ENCODE data around the gene COL15A1. TPM values are rescaled to one million over a fixed set of nuclear protein-coding genes. Genes with fewer than 3 reads are reported as not detected.

The COL15A1 gene
- total and polyA plus RNA-seq, 2 of the 8 experiments (the other 6 are each of a cell fraction or from before 2014, with no cell fraction given): 0.12 to 0.15 TPM

GRCh38 chr9:98960409-98960808 is 16.7 kb downstream of the COL15A1 start:
- Histone ChIP-seq H4K8ac (ENCODE audit: extremely low read depth, insufficient read depth, low read length) (no peak overlapping the region), H2AFZ (ENCODE audit: low read length) (no peak overlapping the region), H3K27ac (ENCODE audit: low read depth, low read length) (no peak overlapping the region), H3K23me2 (ENCODE audit: low read depth, low read length) (no peaks in the 10 kb centered on the region), H3K23ac (ENCODE audit: insufficient read length) (no peak overlapping the region), H3K56ac (replicated peaks; ENCODE audit: insufficient read length, low read depth, low read length) (no peak overlapping the region), H2BK5ac (ENCODE audit: low read depth, low read length) (no peak overlapping the region), H2BK20ac (ENCODE audit: low read length) (no peak overlapping the region), H2BK12ac (ENCODE audit: low read depth, low read length) (no peak overlapping the region), H3K4me3 (ENCODE audit: extremely low read depth in 1 of 4, insufficient read depth in 2 of 4, low read depth in 3 of 4, low read length in 4 of 4) (no peak overlapping the region), H4K20me1 (replicated peaks in 1 of 2; ENCODE audit: control insufficient read depth in 1 of 2, insufficient read depth in 2 of 2, low read length in 2 of 2) (no peaks in the 10 kb centered on the region), H2BK120ac (replicated peaks; ENCODE audit: low read depth, low read length) (no peak overlapping the region), H3K79me1 (ENCODE audit: low read depth, low read length) (no peaks in the 10 kb centered on the region), H3K14ac (ENCODE audit: insufficient read length) (no peak overlapping the region), H3K9ac (replicated peaks in 1 of 4; ENCODE audit: extremely low read depth in 1 of 4, low read depth in 3 of 4, low read length in 3 of 4) (no peak overlapping the region), H2AK5ac (ENCODE audit: low read depth, low read length) (no peak overlapping the region), H4K5ac (ENCODE audit: insufficient read length, low read depth, low read length) (no peak overlapping the region), H3K79me2 (ENCODE audit: control insufficient read depth in 1 of 2, insufficient read depth in 2 of 2, low read length in 2 of 2) (no peaks in the 10 kb centered on the region), H2BK15ac (ENCODE audit: low read length) (no peak overlapping the region), H3K4ac (replicated peaks; ENCODE audit: insufficient read length, low read depth, low read length) (no peak overlapping the region), H3K9me3 (ENCODE audit: insufficient read depth in 2 of 2, low read depth in 1 of 2, low read length in 1 of 2) (peaks cover 4 to 9% of the 10 kb centered on the region in 2 experiments; a peak in 2 of 4 replicates), H3K4me1 (replicated peaks in 1 of 4; ENCODE audit: control insufficient read depth in 3 of 4, insufficient read depth in 4 of 4, low read length in 3 of 4) (peaks cover 2 to 10% (median 6%) of the 10 kb centered on the region in 4 experiments; a peak in 6 of 7 replicates), H3K4me2 (ENCODE audit: insufficient read depth in 1 of 2, low read depth in 2 of 2, low read length in 2 of 2) (no peak overlapping the region), H3K27me3 (replicated peaks in 1 of 4; ENCODE audit: control insufficient read depth in 3 of 4, extremely low read depth in 1 of 4, insufficient read depth in 3 of 4, low read length in 3 of 4) (no peaks in the 10 kb centered on the region), H3K18ac (ENCODE audit: extremely low read depth, low read length) (no peak overlapping the region), H4K91ac (replicated peaks; ENCODE audit: insufficient read length, low read length) (no peak overlapping the region), H3K36me3 (ENCODE audit: control insufficient read depth in 2 of 4, insufficient read depth in 4 of 4, low read length in 3 of 4) (no peaks in the 10 kb centered on the region)
- ChIA-PET POLR2A (ENCODE audit: partially characterized antibody) (no interaction called here), CTCF (ENCODE audit: partially characterized antibody) (interaction anchor here (1.6 to 2.2 kb wide), 2 partner anchors 15 to 112 kb away, joined by 5 to 18 read pairs; no protein-coding TSS in a partner anchor)
- FAIRE-seq (no peak), DNase-seq (ENCODE audit: low read depth in 1 of 2, low spot score in 2 of 2) (no peak)
- 87% methylated on average over 3 of the region's 3 CpGs; no CpG with 5 or more reads in 1 of the 2 experiments for WGBS, 2 experiments (ENCODE audit: extremely low coverage in 1 of 2, insufficient coverage in 1 of 2, insufficient read length in 1 of 2, insufficient replicate concordance in 2 of 2, low coverage in 1 of 2, low lambda C conversion rate in 2 of 2, missing lambda C conversion rate in 1 of 2)
- TF ChIP-seq CTBP2 (IDR thresholded peaks at IDR 0.05; ENCODE audit: borderline replicate concordance, insufficient read depth, insufficient read length, low read length) (no peak), EP300 (IDR thresholded peaks at IDR 0.05; ENCODE audit: borderline replicate concordance in 1 of 2, low read depth in 2 of 2, low read length in 2 of 2) (no peak), HDAC2 (IDR thresholded peaks at IDR 0.05; ENCODE audit: borderline replicate concordance in 1 of 2, low read depth in 2 of 2, low read length in 2 of 2) (no peak), BRCA1 (IDR thresholded peaks at IDR 0.05; ENCODE audit: low read depth, low read length) (no peak)

Data from H1 (cell line).